Activated naive CD4-positive, alpha-beta T cell treated with Interleukin-2 at 50 U/mL for 16 hours (primary cell): Measurements from ENCODE around the gene MCEE.

ENCODE experiments used
- DNase-seq: peaks from one replicate; pipeline ENCODE4 v3.0.0-alpha.2; 2020

MCEE gene

GRCh38 chr2:71074893-71075395 lies 55.1 kb downstream of the MCEE start:
- no peak for DNase-seq

GRCh38 chr2:71073475-71073874 lies 56.6 kb downstream of the MCEE start:
- DNase-seq: no peak

DNA sequence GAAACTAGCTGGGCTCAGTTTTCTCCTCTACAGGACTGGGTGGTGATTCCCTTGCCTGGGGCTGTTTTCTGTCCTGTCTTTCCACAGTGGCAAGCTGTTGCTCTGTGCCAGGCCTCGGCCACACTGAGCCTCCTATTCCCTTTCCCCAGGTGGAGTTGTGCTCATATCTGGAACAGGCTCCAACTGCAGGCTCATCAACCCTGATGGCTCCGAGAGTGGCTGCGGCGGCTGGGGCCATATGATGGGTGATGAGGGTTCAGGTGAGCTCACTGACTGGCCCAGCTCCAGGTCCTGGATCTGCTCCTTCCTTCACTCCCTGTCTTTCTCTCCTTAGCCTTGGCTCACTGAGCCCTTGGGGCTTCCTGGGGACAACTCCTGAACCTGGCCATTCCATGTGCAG lies 57.5 kb downstream of the MCEE start:
- no peak for DNase-seq

DNA sequence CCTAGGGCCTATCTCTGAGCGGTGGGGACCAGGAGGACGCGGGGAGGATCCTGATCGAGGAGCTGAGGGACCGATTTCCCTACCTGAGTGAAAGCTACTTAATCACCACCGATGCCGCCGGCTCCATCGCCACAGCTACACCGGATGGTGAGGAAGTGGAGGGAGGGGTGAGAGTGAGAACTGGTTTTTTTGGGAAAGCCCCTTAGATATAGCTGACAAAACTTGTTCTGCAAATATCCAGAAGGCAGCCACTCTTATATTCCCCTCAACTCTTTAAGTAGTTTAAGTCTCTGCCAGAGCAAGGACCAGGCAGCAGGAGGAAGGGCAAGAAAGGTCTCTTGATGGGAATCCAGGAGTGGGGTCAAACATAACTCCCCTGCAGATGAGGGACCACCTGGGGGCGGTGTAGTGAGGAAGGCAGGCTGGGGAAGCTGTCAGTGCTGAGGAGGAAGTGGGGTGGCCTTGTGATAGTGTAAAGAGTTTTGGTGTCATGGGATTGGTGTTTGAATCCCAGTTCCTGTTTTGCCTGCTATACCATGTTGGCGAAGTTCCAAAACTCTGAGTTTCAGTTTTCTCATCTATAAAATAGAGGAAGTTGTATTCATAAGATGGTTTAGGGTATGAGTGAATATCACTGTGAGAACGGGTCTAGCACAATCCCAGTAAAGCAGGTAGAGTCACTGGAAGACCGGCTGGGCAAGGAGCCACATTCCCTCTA lies 58.2 kb downstream of the MCEE start:
- peak; percentile 70 for DNase-seq

DNA sequence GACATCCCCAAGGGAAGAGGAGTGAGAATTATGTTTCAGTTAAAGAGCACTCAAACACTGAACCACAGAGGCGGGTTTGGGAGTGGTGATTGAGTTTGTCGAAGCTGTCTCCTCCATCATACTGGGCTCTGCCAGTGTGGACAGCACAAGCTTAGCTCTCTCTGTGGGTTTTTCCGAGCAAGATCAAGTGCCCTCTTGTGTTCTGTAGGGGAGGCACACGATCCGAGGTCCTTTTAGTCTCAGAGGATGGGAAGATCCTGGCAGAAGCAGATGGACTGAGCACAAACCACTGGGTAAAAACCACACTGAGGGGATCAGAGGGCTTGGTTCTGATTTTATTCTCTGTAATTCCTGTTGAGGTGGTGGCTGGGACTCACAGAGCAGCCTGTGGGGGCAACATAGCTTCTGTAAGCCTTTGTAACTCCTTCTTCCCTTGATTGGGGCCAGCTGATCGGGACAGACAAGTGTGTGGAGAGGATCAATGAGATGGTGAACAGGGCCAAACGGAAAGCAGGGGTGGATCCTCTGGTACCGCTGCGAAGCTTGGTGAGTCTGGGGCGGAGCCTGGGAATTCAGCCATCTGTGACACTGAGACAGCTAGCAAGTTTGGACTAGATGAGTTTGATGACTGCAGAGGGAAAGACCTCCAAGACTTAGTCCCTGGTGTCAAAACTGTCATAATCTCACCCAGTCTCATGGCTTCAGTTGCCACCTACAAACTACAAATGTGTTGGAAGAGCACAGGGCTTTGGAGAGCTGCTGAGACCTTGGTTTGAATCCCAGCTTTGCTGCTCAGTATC lies 59.5 kb downstream of the MCEE start:
- DNase-seq: no peak

DNA sequence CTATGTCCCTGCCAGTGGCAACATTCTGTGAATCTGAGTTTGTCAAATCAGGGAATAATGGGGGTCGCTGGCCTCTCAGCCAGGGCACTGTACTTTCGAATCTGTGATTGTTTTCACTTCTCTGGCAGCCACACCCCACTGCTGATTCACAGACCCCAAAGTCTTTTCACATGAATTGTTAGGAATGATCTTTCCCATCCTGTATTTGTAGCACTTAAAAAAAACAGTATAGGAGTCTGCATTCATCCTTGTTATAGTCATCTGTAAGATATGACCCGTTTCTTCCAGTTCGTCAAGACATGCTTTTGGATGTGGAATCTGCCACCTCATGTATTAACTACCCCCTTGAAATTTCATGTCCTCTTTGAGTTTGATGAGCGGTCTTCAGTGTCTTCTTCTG lies 60.7 kb downstream of the MCEE start:
- no peak for DNase-seq

GRCh38 chr2:71068218-71069035 lies 61.6 kb downstream of the MCEE start, which contains the start of gene NAGK:
Gene NAGK, plus strand, starts transcription at chr2:71068648. Its CDS starts 36 bp downstream, at chr2:71068684.
- peak; percentile 97 for DNase-seq

GRCh38 chr2:71067567-71068217 lies 62.3 kb downstream of the MCEE start:
- no peak for DNase-seq

- DNase-seq: no peak
Observed at GRCh38 chr2:71066856-71067255, 63.2 kb downstream of the MCEE start.

GRCh38 chr2:71064754-71065621 lies 65.0 kb downstream of the MCEE start:
- no peak for DNase-seq

GRCh38 chr2:71064110-71064611 lies 65.9 kb downstream of the MCEE start:
- DNase-seq: no peak

GRCh38 chr2:71063216-71063615 lies 66.8 kb downstream of the MCEE start:
- DNase-seq: no peak

DNA sequence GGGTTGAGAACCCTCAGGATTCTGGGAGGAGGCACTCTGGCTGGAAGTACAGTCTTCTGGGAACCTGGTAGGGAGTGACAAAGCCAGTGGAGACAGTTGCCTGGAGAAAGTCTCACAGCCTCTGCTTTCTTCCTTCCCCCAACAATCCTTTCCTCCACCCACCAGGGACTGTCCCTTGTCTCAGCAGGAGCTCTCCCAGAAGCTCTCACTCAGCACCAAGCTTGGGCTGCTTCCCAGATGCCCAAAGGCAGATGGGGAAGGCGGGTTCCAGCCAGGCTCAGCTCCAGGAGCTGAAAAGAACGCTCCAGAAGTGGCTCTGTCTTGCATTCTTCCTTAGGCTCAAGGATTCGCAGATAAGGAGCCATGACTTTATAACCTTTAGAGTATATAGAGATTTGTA lies 69.2 kb downstream of the MCEE start:
- DNase-seq: no peak

DNA sequence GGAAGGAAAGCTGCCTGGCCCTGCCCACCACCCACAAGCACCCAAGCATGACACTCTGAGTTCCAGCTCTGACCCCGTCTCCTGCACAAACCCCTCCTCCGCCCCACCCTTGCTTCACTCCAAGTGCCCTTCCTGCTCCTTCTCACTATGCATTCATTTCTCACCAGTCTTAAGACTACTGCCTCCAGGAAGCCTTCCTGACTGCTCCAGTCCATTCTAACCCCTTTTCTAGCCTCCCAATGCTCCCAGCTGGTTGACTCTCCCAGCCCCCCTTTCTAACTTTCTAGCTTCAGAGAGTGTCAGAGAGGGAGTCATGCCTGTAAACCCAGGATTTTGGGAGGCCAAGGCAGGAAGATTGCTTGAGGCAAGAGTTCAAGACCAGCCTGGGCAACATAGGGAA lies 69.8 kb downstream of the MCEE start:
- DNase-seq: no peak
